ENCODE data around the gene TTC19. TPM values are rescaled to one million over a fixed set of nuclear protein-coding genes. Genes with fewer than 3 reads are reported as not detected.
A peak's percentile ranks its signal among the peaks of the same experiment; 100 is the strongest.

The TTC19 gene
- total and polyA plus RNA-seq, 2 of the 8 experiments (the other 6 are each of a cell fraction or from before 2014, with no cell fraction given) = 11.8 to 55.0 TPM

GRCh38 chr17:15965528-15965927 is 34.1 kb upstream of the TTC19 start:
- peaks cover 5% of the 10 kb centered on the region for H3K23me2 ChIP-seq (ENCODE audit: low read depth, low read length)
- H2BK20ac ChIP-seq (ENCODE audit: low read length) = peak overlapping the region; percentile 98; the same call in 1 of the 2 replicates
- H2BK120ac ChIP-seq (replicated peaks; ENCODE audit: low read depth, low read length) = peak overlapping the region; percentile 89
- no peak for FAIRE-seq
- peaks cover 12 to 29% (median 19%) of the 10 kb centered on the region in 4 experiments for H3K4me1 ChIP-seq (replicated peaks in 1 of 4; ENCODE audit: control insufficient read depth in 3 of 4, insufficient read depth in 4 of 4, low read length in 3 of 4)
- POLR2A ChIA-PET (ENCODE audit: partially characterized antibody) = interaction anchor here (0.7 to 3.5 kb wide), 13 partner anchors 8 to 1427 kb away, joined by 3 to 25 read pairs (median 5); partner anchors contain the start of genes ADORA2B, PIGL, TTC19 and ZSWIM7
- no peak overlapping the region for H4K8ac ChIP-seq (ENCODE audit: extremely low read depth, insufficient read depth, low read length)
- H3K79me1 ChIP-seq (ENCODE audit: low read depth, low read length) = 0 out of 2 replicates have a peak, but pooled peaks cover 3% of the 10 kb centered on the region
- H2BK15ac ChIP-seq (ENCODE audit: low read length) = peak overlapping the region; percentile 51; the same call in 1 of the 2 replicates
- peak overlapping the region in 1 of 4 experiments; percentile 4; a peak in 1 of 7 replicates for H3K9ac ChIP-seq (replicated peaks in 1 of 4; ENCODE audit: extremely low read depth in 1 of 4, low read depth in 3 of 4, low read length in 3 of 4)
- 0 out of 7 replicates have a peak, but pooled peaks cover 0 to 2% (median 0%) of the 10 kb centered on the region in 4 experiments for H3K27me3 ChIP-seq (replicated peaks in 1 of 4; ENCODE audit: control insufficient read depth in 3 of 4, extremely low read depth in 1 of 4, insufficient read depth in 3 of 4, low read length in 3 of 4)
- no peak overlapping the region for H4K5ac ChIP-seq (ENCODE audit: insufficient read length, low read depth, low read length)
- H2BK5ac ChIP-seq (ENCODE audit: low read depth, low read length) = peak overlapping the region; percentile 92; the same call in 1 of the 2 replicates
- H3K14ac ChIP-seq (ENCODE audit: insufficient read length) = no peak overlapping the region
- peak overlapping the region; percentile 89 for H3K4ac ChIP-seq (replicated peaks; ENCODE audit: insufficient read length, low read depth, low read length)
- DNase-seq (ENCODE audit: low read depth in 1 of 2, low spot score in 2 of 2) = no peak
- 51% methylated on average over 6 of the region's 6 CpGs; no CpG with 5 or more reads in 1 of the 2 experiments for WGBS, 2 experiments (ENCODE audit: extremely low coverage in 1 of 2, insufficient coverage in 1 of 2, insufficient read length in 1 of 2, insufficient replicate concordance in 2 of 2, low coverage in 1 of 2, low lambda C conversion rate in 2 of 2, missing lambda C conversion rate in 1 of 2)
- H3K36me3 ChIP-seq (ENCODE audit: control insufficient read depth in 2 of 4, insufficient read depth in 4 of 4, low read length in 3 of 4) = no peaks in the 10 kb centered on the region
- peak overlapping the region; percentile 89 for H2AK5ac ChIP-seq (ENCODE audit: low read depth, low read length)
- no peaks in the 10 kb centered on the region for H3K79me2 ChIP-seq (ENCODE audit: control insufficient read depth in 1 of 2, insufficient read depth in 2 of 2, low read length in 2 of 2)
- H3K4me3 ChIP-seq (ENCODE audit: extremely low read depth in 1 of 4, insufficient read depth in 2 of 4, low read depth in 3 of 4, low read length in 4 of 4) = peak overlapping the region in 1 of 4 experiments; percentile 51; a peak in 2 of 8 replicates
- H3K56ac ChIP-seq (replicated peaks; ENCODE audit: insufficient read length, low read depth, low read length) = peak overlapping the region; percentile 5
- no peak overlapping the region for H2AFZ ChIP-seq (ENCODE audit: low read length)
- H3K4me2 ChIP-seq (ENCODE audit: insufficient read depth in 1 of 2, low read depth in 2 of 2, low read length in 2 of 2) = peak overlapping the region; percentile 72 to 80; a peak in 2 of 4 replicates
- peak overlapping the region; percentile 64; the same call in 1 of the 2 replicates for H3K18ac ChIP-seq (ENCODE audit: extremely low read depth, low read length)
- CTCF ChIA-PET (ENCODE audit: partially characterized antibody) = interaction anchor here (1.0 to 3.9 kb wide), 5 partner anchors 10 to 33 kb away, joined by 4 to 24 read pairs (median 5); partner anchors contain the start of genes ADORA2B, TTC19 and ZSWIM7
- peak overlapping the region; percentile 45 for H4K91ac ChIP-seq (replicated peaks; ENCODE audit: insufficient read length, low read length)
- H4K20me1 ChIP-seq (replicated peaks in 1 of 2; ENCODE audit: control insufficient read depth in 1 of 2, insufficient read depth in 2 of 2, low read length in 2 of 2) = no peaks in the 10 kb centered on the region
- no peaks in the 10 kb centered on the region for H3K9me3 ChIP-seq (ENCODE audit: insufficient read depth in 2 of 2, low read depth in 1 of 2, low read length in 1 of 2)
- H3K23ac ChIP-seq (ENCODE audit: insufficient read length) = no peak overlapping the region
- peak overlapping the region; percentile 27; the same call in 1 of the 2 replicates for H3K27ac ChIP-seq (ENCODE audit: low read depth, low read length)
- H2BK12ac ChIP-seq (ENCODE audit: low read depth, low read length) = peak overlapping the region; percentile 97
- TF ChIP-seq BACH1 (IDR thresholded peaks at IDR 0.05; ENCODE audit: low read length) = no peak
- 0 out of 4 replicates have a peak, but pooled peaks of 1 of the 3 experiments have one; percentile 13 for TF ChIP-seq CTCF (IDR thresholded peaks at IDR 0.05; ENCODE audit: control extremely low read depth in 1 of 3, insufficient read depth in 1 of 3, low read depth in 1 of 3, low read length in 3 of 3)
- TF ChIP-seq SP2 (IDR thresholded peaks at IDR 0.05; ENCODE audit: low read length) = no peak
- TF ChIP-seq HDAC2 (IDR thresholded peaks at IDR 0.05; ENCODE audit: borderline replicate concordance in 1 of 2, low read depth in 2 of 2, low read length in 2 of 2) = no peak
- TF ChIP-seq KDM5A (IDR thresholded peaks at IDR 0.05; ENCODE audit: low read length) = no peak
- TF ChIP-seq SIN3A (conservative IDR thresholded peaks at IDR 0.05 in 1 of 2, IDR thresholded peaks at IDR 0.05 in 1 of 2; ENCODE audit: low read depth in 1 of 2, low read length in 2 of 2) = no peak
- no peak for TF ChIP-seq TCF12 (IDR thresholded peaks at IDR 0.05; ENCODE audit: low read depth, low read length)
- no peak for TF ChIP-seq RXRA (IDR thresholded peaks at IDR 0.05; ENCODE audit: insufficient read depth, low read depth, low read length)
- TF ChIP-seq TAF1 (IDR thresholded peaks at IDR 0.05; ENCODE audit: low read depth, low read length) = 0 out of 2 replicates have a peak, but pooled peaks have one; percentile 33

Data from H1 (cell line).